IMR-90 (cell line): ENCODE measurements around the gene VSIR. TPM values are rescaled to one million over a fixed set of nuclear protein-coding genes. Genes with fewer than 3 reads are reported as not detected.

Experiments used
- ATAC-seq: fragments of 200-7000 bp; cut with Tn5 transposase; 2 replicates; pipeline ENCODE4 v1.9.1; 2020; ENCODE audit warnings: low read depth, mild to moderate bottlenecking, moderate library complexity
- BruUV-seq: library from RNA; stranded (reverse); fragments of 400-500 nt; replicated peaks from 2 replicates; lab custom pipeline; 2021; lab: Mats Ljungman, UMichigan
- CTCF ChIA-PET: fragments of 300-600 bp; formaldehyde crosslinking; extraction: SDS; loops from one replicate; lab custom pipeline; 2021; ENCODE audit warnings: antibody characterized with exemption; lab: Yijun Ruan, JAX
- POLR2A ChIA-PET: fragments of 300-600 bp; sonication (Branson Sonifier 250); formaldehyde crosslinking; loops from one replicate; lab custom pipeline; 2022; ENCODE audit warnings: antibody characterized with exemption; ENCODE audit not compliant: unreplicated experiment; lab: Charles Lee
- DNase-seq: peaks from one replicate; pipeline ENCODE4 v3.0.0; 2013
- H2AFZ ChIP-seq: replicated peaks from 2 replicates; pipeline ENCODE3; 2013; ENCODE audit warnings: low read length, mild to moderate bottlenecking; ENCODE audit not compliant: poor library complexity
- H2AK5ac ChIP-seq: 2 replicates; pipeline ENCODE4 v1.6.1; 2013; ENCODE audit warnings: low read depth, low read length, inconsistent platforms
- H2AK9ac ChIP-seq: replicated peaks from 2 replicates; pipeline ENCODE3; 2013; ENCODE audit warnings: mild to moderate bottlenecking, low read depth, low read length, moderate library complexity; ENCODE audit not compliant: poor library complexity
- H2BK120ac ChIP-seq: 2 replicates; pipeline ENCODE4 v1.6.1; 2013; ENCODE audit warnings: low read depth, low read length, inconsistent platforms
- H2BK15ac ChIP-seq: 3 replicates; pipeline ENCODE4 v1.6.1; 2013; ENCODE audit warnings: low read depth, low read length, inconsistent platforms
- H2BK20ac ChIP-seq: 2 replicates; pipeline ENCODE4 v1.6.1; 2013; ENCODE audit warnings: low read depth, mild to moderate bottlenecking, inconsistent platforms, low read length, moderate library complexity
- H2BK5ac ChIP-seq: 2 replicates; pipeline ENCODE4 v1.6.1; 2013; ENCODE audit warnings: mild to moderate bottlenecking, low read depth, low read length, inconsistent platforms; ENCODE audit not compliant: poor library complexity, severe bottlenecking
- H3K14ac ChIP-seq: replicated peaks from 2 replicates; pipeline ENCODE4 v1.6.1; 2013; ENCODE audit warnings: low read depth, low read length, inconsistent platforms
- H3K18ac ChIP-seq: 2 replicates; pipeline ENCODE4 v1.6.1; 2013; ENCODE audit warnings: low read depth, low read length, control low read depth
- H3K23ac ChIP-seq: 2 replicates; pipeline ENCODE4 v1.6.1; 2013; ENCODE audit warnings: low read depth, low read length, inconsistent platforms
- H3K27ac ChIP-seq: 2 replicates; pipeline ENCODE4 v1.5.1; 2013; ENCODE audit warnings: mild to moderate bottlenecking, control low read depth, low read length; ENCODE audit not compliant: insufficient read depth
- H3K27me3 ChIP-seq: 2 replicates; pipeline ENCODE4 v1.6.1; 2013; ENCODE audit warnings: low read length; ENCODE audit not compliant: control insufficient read depth, insufficient read depth
- H3K36me3 ChIP-seq: 2 replicates; pipeline ENCODE4 v1.6.1; 2013; ENCODE audit warnings: low read length, mixed read lengths; ENCODE audit not compliant: control insufficient read depth, insufficient read depth
- H3K4ac ChIP-seq: 2 replicates; pipeline ENCODE4 v1.6.1; 2013; ENCODE audit warnings: low read depth, low read length, inconsistent platforms
- H3K4me1 ChIP-seq: 2 replicates; pipeline ENCODE4 v1.6.1; 2013; ENCODE audit warnings: low read length, mixed read lengths; ENCODE audit not compliant: control insufficient read depth, insufficient read depth
- H3K4me2 ChIP-seq: 2 replicates; pipeline ENCODE4 v1.6.1; 2013; ENCODE audit warnings: low read depth, mild to moderate bottlenecking, control low read depth, low read length, moderate library complexity
- H3K4me3 ChIP-seq: 2 replicates; pipeline ENCODE4 v1.5.1; 2013; ENCODE audit warnings: low read depth, mild to moderate bottlenecking, control low read depth, low read length, moderate library complexity; ENCODE audit not compliant: insufficient read depth
- H3K56ac ChIP-seq: 2 replicates; pipeline ENCODE4 v1.6.1; 2013; ENCODE audit warnings: low read length, inconsistent platforms; ENCODE audit not compliant: insufficient read depth; ENCODE audit errors: extremely low read depth
- H3K79me1 ChIP-seq, 2 experiments: 2 replicates each; pipeline ENCODE4 v1.6.1; 2013; ENCODE audit warnings: low read length in 2 of 2, inconsistent platforms in 1 of 2, low read depth in 1 of 2
- H3K9ac ChIP-seq: 2 replicates; pipeline ENCODE4 v1.6.1; 2013; ENCODE audit warnings: low read depth, low read length, control low read depth
- H3K9me1 ChIP-seq: 2 replicates; pipeline ENCODE4 v1.6.1; 2013; ENCODE audit warnings: low read length, inconsistent platforms; ENCODE audit not compliant: insufficient read depth
- H3K9me3 ChIP-seq: 2 replicates; pipeline ENCODE4 v1.6.1; 2013; ENCODE audit warnings: low read length; ENCODE audit not compliant: control insufficient read depth, insufficient read depth
- H4K20me1 ChIP-seq: 2 replicates; pipeline ENCODE4 v1.6.1; 2013; ENCODE audit warnings: low read length, inconsistent platforms; ENCODE audit not compliant: insufficient read depth
- H4K5ac ChIP-seq: 2 replicates; pipeline ENCODE4 v1.6.1; 2013; ENCODE audit warnings: mild to moderate bottlenecking, low read depth, low read length, control low read depth
- H4K8ac ChIP-seq, 2 experiments: 2 replicates each; pipeline ENCODE4 v1.6.1; 2013; ENCODE audit warnings: low read depth in 2 of 2, low read length in 2 of 2, control low read depth in 1 of 2, inconsistent platforms in 1 of 2
- H4K91ac ChIP-seq: 2 replicates; pipeline ENCODE4 v1.6.1; 2013; ENCODE audit warnings: low read depth, low read length, inconsistent platforms; ENCODE audit not compliant: insufficient read depth
- BHLHE40 ChIP-seq: fragments of 150-350 bp; IDR thresholded peaks from 2 replicates; pipeline ENCODE4 v1.6.1; 2016; ENCODE audit warnings: mild to moderate bottlenecking, low read depth, low read length
- CEBPB ChIP-seq: IDR thresholded peaks from 2 replicates; pipeline ENCODE4 v1.6.1; 2012; ENCODE audit warnings: low read depth, low read length, improper control_type of control experiment
- MXI1 ChIP-seq: IDR thresholded peaks from 2 replicates; pipeline ENCODE4 v1.6.1; 2012; ENCODE audit warnings: low read depth, mild to moderate bottlenecking, low read length, moderate library complexity, borderline replicate concordance
- NFE2L2 ChIP-seq: fragments of 150-350 bp; IDR thresholded peaks from 2 replicates; pipeline ENCODE4 v1.6.1; 2016; ENCODE audit warnings: low read depth, mild to moderate bottlenecking, low read length
- POLR2A ChIP-seq: IDR thresholded peaks from 2 replicates; pipeline ENCODE4 v1.6.1; 2012; ENCODE audit warnings: mild to moderate bottlenecking, low read depth, low read length
- RAD21 ChIP-seq: IDR thresholded peaks from 2 replicates; pipeline ENCODE4 v1.6.1; 2012; ENCODE audit warnings: low read length, improper control_type of control experiment
- RFX5 ChIP-seq: IDR thresholded peaks from 2 replicates; pipeline ENCODE4 v1.8.0; 2012; ENCODE audit warnings: low read depth, mild to moderate bottlenecking, low read length, moderate library complexity
- SMC3 ChIP-seq: fragments of 150-350 bp; IDR thresholded peaks from 2 replicates; pipeline ENCODE4 v1.6.1; 2016; ENCODE audit warnings: low read depth, mild to moderate bottlenecking, antibody characterized with exemption, low read length, moderate library complexity
- WGBS, 2 experiments: methylation state at CpG; one replicate each; pipeline versions ENCODE4 v1.1.5 to v1.1.7; 2013; ENCODE audit warnings: missing lambda C conversion rate in 2 of 2; ENCODE audit not compliant: insufficient read length in 1 of 2; ENCODE audit errors: extremely low coverage in 2 of 2; 5-methylcytosine and 5-hydroxymethylcytosine counted together
- dilution Hi-C: fragments of 300-500 bp; cut with HindIII; formaldehyde crosslinking; loops from one replicate; pipeline ENCODE4 v1.14.3; 2018; ENCODE audit warnings: low sequenced_read_pairs; ENCODE audit not compliant: unreplicated experiment
- in situ Hi-C: fragments of 300-500 bp; cut with MboI; formaldehyde crosslinking; loops from 3 replicates; pipeline ENCODE4 v1.14.3; 2019; ENCODE audit warnings: low sequenced_read_pairs, inconsistent platforms, mixed read lengths
- intact Hi-C: fragments of 100-400 bp; cut with micrococcal nuclease; formaldehyde crosslinking; loops from 2 replicates; pipeline ENCODE4 v1.10.0; 2022
- polyA plus RNA-seq, 3 experiments: library from polyadenylated mRNA; depleted of rRNA; stranded (reverse); fragments of >200 nt; gene quantifications; 2 replicates each; pipeline ENCODE4 v1.2.3, GENCODE V29; 2012; ENCODE audit warnings: low replicate concordance in 1 of 3
- total RNA-seq: library from RNA; depleted of rRNA; stranded (reverse); fragments of >200 nt; gene quantifications from 2 replicates; pipeline ENCODE4 v1.2.3, GENCODE V29; 2012
- TF ChIP-seq, protein P1 (sequence below): fragments of 150-350 bp; IDR thresholded peaks from 2 replicates; pipeline ENCODE4 v1.6.1; 2017; ENCODE audit warnings: mild to moderate bottlenecking, antibody characterized with exemption, low read length, low read depth
- TF ChIP-seq, protein P2 (sequence below): fragments of 150-350 bp; IDR thresholded peaks from 2 replicates; pipeline ENCODE4 v1.6.1; 2016; ENCODE audit warnings: low read depth, mild to moderate bottlenecking, low read length, moderate library complexity, borderline replicate concordance
- TF ChIP-seq, protein P3 (sequence below): conservative IDR thresholded peaks from 2 replicates; pipeline ENCODE4 v1.5.1; 2012; ENCODE audit warnings: mild to moderate bottlenecking, low read depth, low read length, improper control_type of control experiment

VSIR gene
- total and polyA plus RNA-seq, 2 of the 4 experiments (the other 2 are of a cell fraction): 5.0 to 23.8 TPM

DNA sequence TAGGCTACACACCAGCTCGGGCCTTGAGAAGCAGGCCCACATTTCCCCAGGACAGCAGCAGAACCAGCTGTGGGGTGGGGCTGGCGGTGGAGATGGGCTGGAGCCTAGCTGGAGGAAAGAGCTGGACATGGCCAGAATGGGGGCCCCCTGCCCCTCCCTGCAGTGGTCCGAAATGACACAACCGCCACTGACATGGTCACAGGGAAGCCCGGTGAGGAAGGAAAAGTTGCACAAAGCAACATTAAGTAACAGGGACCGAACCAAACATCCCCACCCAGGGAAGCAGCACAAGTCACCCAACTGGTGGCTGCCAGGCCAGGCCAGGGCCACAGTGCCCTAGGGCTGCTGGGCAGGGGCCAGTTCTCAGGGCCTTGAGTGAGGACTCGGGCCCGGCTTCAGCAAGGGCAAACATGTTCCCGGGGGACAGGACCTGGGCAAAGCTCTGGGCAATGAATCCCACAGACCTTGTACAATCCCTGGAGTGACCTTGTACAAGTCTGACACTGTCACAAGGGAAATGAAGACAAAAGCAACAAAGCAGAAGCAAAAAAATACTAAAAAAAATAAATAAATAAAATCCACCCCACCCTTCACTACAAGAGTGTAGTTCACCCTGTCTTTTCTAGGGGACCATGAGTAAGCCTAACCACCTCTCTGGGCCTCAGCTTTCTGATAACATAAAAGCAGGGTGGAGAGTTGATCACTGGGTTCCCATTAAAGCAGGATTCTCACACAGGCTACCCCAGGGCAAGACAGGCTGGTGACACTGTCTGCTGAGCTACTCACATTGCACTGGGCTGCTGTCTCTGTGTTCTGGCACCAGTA lies 44.7 kb upstream of the VSIR start (continued):
- TF ChIP-seq CEBPB: no peak
- no peak for TF ChIP-seq RAD21

DNA sequence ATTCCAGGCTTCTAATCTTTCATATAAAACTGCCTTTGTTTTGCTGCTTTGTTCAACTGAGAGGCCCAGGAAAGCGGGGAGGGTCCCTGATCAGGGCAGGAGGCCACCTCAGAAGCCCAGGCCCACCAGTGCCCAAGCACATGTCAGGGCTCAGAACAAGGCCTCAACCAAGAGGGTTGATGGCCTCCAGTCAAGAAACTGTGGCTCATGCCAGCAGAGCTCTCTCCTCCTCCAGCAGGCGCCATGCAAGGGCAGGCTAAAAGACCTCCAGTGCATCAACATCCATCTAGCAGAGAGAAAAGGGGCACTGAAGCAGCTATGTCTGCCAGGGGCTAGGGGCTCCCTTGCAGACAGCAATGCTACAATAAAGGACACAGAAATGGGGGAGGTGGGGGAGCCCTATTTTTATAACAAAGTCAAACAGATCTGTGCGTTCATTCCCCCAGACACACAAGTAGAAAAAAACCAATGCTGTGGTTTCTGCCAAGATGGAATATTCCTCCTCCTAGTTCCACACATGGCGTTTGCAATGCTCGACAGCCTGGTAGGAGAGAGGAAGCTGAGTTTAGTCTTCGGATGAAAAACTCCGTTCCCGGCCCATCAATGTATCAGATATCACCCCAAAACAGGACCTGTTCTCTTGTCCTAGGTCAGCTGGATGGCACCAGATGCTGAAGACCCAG lies 43.8 kb upstream of the VSIR start:
- H4K91ac ChIP-seq: no peak overlapping the region
- peaks cover 22% of the 10 kb centered on the region for H4K20me1 ChIP-seq
- no peak overlapping the region for H3K4ac ChIP-seq
- H3K18ac ChIP-seq: no peak overlapping the region
- TSS peak; percentile 99 for BruUV-seq
- DNase-seq: no peak
- H3K4me2 ChIP-seq: no peak overlapping the region
- no peak overlapping the region for H2AK9ac ChIP-seq
- intact Hi-C loops: no loop called here
- ATAC-seq: no peak
- no peak overlapping the region for H2BK120ac ChIP-seq
- no peak overlapping the region for H2AFZ ChIP-seq
- H3K9ac ChIP-seq: no peak overlapping the region
- no peak overlapping the region for H2BK15ac ChIP-seq
- no peak overlapping the region for H3K4me3 ChIP-seq
- no peak overlapping the region for H2BK5ac ChIP-seq
- POLR2A ChIA-PET: no interaction called here
- H4K8ac ChIP-seq: no peak overlapping the region
- peaks cover 0 to 6% of the 10 kb centered on the region in 2 experiments; a peak in 2 of 4 replicates for H3K79me1 ChIP-seq
- peaks cover 64% of the 10 kb centered on the region for H3K36me3 ChIP-seq
- no peaks in the 10 kb centered on the region for H3K9me3 ChIP-seq
- no peak overlapping the region for H3K56ac ChIP-seq
- CTCF ChIA-PET: no interaction called here
- H2BK20ac ChIP-seq: no peak overlapping the region
- no peaks in the 10 kb centered on the region for H3K27me3 ChIP-seq
- H3K4me1 ChIP-seq: no peaks in the 10 kb centered on the region
- H3K23ac ChIP-seq: no peak overlapping the region
- no peaks in the 10 kb centered on the region for H3K9me1 ChIP-seq
- no peak overlapping the region for H3K27ac ChIP-seq
- dilution Hi-C loops: no loop called here
- in situ Hi-C loops: loop anchor here (10.0 kb wide), 2 partner anchors 432 to 502 kb away; partner anchors contain the start of gene SLC29A3
- no peak overlapping the region for H3K14ac ChIP-seq
- H2AK5ac ChIP-seq: no peak overlapping the region
- WGBS, 2 experiments: 100% methylated on average over 1 of the region's 8 CpGs; no CpG with 5 or more reads in 1 of the 2 experiments
- no peak overlapping the region for H4K5ac ChIP-seq
- TF ChIP-seq MXI1 (no peak), SMC3 (no peak), CEBPB (no peak), RFX5 (no peak), NFE2L2 (no peak), BHLHE40 (no peak), POLR2A (no peak)
- TF ChIP-seq, protein P1, sequence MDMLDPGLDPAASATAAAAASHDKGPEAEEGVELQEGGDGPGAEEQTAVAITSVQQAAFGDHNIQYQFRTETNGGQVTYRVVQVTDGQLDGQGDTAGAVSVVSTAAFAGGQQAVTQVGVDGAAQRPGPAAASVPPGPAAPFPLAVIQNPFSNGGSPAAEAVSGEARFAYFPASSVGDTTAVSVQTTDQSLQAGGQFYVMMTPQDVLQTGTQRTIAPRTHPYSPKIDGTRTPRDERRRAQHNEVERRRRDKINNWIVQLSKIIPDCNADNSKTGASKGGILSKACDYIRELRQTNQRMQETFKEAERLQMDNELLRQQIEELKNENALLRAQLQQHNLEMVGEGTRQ: no peak
- TF ChIP-seq, protein P2, sequence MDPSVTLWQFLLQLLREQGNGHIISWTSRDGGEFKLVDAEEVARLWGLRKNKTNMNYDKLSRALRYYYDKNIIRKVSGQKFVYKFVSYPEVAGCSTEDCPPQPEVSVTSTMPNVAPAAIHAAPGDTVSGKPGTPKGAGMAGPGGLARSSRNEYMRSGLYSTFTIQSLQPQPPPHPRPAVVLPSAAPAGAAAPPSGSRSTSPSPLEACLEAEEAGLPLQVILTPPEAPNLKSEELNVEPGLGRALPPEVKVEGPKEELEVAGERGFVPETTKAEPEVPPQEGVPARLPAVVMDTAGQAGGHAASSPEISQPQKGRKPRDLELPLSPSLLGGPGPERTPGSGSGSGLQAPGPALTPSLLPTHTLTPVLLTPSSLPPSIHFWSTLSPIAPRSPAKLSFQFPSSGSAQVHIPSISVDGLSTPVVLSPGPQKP: no peak
- TF ChIP-seq, protein P3, sequence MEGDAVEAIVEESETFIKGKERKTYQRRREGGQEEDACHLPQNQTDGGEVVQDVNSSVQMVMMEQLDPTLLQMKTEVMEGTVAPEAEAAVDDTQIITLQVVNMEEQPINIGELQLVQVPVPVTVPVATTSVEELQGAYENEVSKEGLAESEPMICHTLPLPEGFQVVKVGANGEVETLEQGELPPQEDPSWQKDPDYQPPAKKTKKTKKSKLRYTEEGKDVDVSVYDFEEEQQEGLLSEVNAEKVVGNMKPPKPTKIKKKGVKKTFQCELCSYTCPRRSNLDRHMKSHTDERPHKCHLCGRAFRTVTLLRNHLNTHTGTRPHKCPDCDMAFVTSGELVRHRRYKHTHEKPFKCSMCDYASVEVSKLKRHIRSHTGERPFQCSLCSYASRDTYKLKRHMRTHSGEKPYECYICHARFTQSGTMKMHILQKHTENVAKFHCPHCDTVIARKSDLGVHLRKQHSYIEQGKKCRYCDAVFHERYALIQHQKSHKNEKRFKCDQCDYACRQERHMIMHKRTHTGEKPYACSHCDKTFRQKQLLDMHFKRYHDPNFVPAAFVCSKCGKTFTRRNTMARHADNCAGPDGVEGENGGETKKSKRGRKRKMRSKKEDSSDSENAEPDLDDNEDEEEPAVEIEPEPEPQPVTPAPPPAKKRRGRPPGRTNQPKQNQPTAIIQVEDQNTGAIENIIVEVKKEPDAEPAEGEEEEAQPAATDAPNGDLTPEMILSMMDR: no peak
